PFSK-1 (cell line): ENCODE measurements around the gene VDAC1.

Experiments used
- FOXP2 ChIP-seq: optimal IDR thresholded peaks from 2 replicates; pipeline ENCODE3; 2011; ENCODE audit warnings: borderline replicate concordance, control low read depth, inconsistent platforms; ENCODE audit not compliant: insufficient read depth; ENCODE audit errors: extremely low read length, extremely low read depth
- POLR2AphosphoS5 ChIP-seq: IDR thresholded peaks from 2 replicates; pipeline ENCODE4 v1.6.1; 2012; ENCODE audit warnings: low read depth, mild to moderate bottlenecking, control low read depth, low read length, moderate library complexity
- SIN3A ChIP-seq: IDR thresholded peaks from 2 replicates; pipeline ENCODE4 v1.6.1; 2012; ENCODE audit warnings: mild to moderate bottlenecking, low read length, moderate library complexity, borderline replicate concordance; ENCODE audit not compliant: insufficient read depth
- TAF1 ChIP-seq: IDR thresholded peaks from 2 replicates; pipeline ENCODE4 v1.6.1; 2012; ENCODE audit warnings: low read length, control low read depth, borderline replicate concordance; ENCODE audit not compliant: insufficient read depth
- TF ChIP-seq, protein P1 (sequence below), 2 experiments: IDR thresholded peaks; 2 replicates each; pipeline versions ENCODE4 v1.6.1 to v1.8.0; 2011 to 2012; ENCODE audit warnings: low read depth in 2 of 2, low read length in 2 of 2, control low read depth in 1 of 2, inconsistent platforms in 1 of 2, mild to moderate bottlenecking in 1 of 2, moderate library complexity in 1 of 2; ENCODE audit not compliant: insufficient read depth in 1 of 2

VDAC1 gene

DNA sequence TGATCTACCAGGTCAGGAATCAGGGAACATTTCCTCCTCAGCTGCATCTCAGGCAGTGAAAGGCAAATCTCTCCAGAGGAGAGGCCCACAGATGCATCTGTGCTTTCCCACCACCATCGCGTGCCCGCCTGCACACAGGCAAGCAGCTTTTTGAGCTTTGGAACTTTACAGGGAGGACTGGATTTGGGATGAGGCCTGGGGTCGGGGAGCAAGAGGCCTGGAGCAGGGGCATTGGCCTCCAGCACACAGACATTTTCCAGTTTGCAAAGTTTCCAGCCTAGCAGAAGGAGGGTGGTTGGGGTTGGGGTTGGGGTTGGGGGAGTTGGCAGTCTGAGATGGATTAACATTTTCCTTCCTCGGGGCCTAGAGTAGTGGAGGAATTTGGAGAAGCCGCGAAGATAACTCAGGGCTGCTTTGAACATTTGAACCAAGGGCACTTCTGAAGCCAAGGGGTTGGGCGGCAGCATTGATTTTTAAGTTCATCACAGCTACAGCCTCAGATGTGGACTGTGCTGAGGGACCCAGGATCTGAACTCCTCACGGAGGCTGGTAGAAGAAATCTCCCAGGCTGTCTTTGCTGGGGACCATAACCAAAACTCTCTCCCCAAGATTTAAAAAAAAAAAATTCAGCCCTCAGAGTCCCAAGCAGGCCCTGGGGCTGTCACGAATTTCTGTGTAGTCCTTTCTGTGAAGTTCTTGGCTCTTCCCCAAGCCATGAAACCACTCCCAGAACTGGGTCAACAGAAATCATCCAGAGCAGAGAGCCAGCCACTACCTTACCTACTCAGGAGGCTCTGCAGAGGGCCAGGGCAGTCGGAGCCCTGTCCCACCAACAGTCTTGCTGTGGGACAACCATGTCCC is 61.9 kb downstream of the VDAC1 start:
- TF ChIP-seq POLR2AphosphoS5 (no peak), TAF1 (no peak), FOXP2 (no peak), SIN3A (no peak)
- TF ChIP-seq, protein P1, sequence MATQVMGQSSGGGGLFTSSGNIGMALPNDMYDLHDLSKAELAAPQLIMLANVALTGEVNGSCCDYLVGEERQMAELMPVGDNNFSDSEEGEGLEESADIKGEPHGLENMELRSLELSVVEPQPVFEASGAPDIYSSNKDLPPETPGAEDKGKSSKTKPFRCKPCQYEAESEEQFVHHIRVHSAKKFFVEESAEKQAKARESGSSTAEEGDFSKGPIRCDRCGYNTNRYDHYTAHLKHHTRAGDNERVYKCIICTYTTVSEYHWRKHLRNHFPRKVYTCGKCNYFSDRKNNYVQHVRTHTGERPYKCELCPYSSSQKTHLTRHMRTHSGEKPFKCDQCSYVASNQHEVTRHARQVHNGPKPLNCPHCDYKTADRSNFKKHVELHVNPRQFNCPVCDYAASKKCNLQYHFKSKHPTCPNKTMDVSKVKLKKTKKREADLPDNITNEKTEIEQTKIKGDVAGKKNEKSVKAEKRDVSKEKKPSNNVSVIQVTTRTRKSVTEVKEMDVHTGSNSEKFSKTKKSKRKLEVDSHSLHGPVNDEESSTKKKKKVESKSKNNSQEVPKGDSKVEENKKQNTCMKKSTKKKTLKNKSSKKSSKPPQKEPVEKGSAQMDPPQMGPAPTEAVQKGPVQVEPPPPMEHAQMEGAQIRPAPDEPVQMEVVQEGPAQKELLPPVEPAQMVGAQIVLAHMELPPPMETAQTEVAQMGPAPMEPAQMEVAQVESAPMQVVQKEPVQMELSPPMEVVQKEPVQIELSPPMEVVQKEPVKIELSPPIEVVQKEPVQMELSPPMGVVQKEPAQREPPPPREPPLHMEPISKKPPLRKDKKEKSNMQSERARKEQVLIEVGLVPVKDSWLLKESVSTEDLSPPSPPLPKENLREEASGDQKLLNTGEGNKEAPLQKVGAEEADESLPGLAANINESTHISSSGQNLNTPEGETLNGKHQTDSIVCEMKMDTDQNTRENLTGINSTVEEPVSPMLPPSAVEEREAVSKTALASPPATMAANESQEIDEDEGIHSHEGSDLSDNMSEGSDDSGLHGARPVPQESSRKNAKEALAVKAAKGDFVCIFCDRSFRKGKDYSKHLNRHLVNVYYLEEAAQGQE (IDR thresholded peaks at IDR 0.05; ENCODE audit: insufficient read depth in 1 of 2, low read depth in 2 of 2, low read length in 2 of 2): no peak

DNA sequence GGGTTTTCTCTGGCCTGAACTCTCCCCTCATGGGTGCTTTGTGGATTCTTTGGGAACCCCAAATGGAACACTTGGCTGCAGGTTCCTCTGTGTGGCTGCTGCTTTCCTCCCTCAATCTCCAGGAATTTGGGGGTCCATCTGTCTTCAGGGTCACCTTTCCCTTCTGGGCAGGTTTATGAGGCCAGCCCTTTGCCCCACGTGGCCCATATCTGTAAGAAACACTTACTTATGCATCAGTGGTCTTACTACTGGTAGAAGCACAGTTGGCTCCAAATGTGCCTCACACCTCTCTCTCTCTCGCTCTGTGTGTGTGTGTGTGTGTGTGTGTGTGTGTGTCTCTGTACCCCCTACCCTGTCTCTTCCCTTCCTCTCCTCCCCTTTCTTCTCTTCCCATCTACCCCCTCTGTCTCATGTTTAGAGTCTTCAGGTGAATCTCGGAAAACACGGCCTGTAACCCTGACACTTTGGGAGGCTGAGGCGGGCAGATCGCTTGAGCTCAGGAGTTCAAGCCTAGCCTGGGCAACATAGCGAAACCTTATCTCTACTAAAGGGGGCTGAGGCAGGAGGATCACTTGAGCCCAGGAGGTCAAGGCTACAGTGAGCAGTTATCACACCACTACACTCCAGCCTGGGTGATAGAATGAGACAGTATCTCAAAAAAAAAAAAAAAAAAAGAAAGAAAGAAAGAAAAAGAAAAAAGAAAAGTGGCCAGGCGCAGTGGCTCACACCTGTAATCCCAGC is 63.1 kb downstream of the VDAC1 start:
- TF ChIP-seq, protein P1 (IDR thresholded peaks at IDR 0.05; ENCODE audit: insufficient read depth in 1 of 2, low read depth in 2 of 2, low read length in 2 of 2): no peak
- TF ChIP-seq SIN3A (no peak), POLR2AphosphoS5 (no peak), TAF1 (no peak), FOXP2 (no peak)

DNA sequence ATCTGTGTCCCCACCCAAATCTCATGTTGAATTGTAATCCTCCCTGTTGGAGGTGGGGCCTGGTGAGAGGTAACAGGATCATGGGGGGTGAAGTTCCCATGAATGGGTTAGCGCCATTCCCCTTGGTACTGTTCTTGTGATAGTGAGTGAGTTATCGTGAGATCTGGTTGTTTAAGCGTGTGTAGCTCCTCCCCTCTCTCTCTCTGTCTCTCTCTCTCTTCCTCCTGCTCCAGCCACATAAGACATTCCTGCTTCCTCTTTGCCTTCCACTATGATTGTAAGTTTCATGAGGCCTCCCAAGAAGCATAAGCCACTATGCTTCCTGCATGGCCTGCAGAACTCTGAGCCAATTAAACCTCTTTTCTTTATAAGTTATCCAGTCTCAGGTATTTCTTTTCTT is 65.1 kb downstream of the VDAC1 start:
- TF ChIP-seq SIN3A: no peak
- TF ChIP-seq FOXP2: no peak

DNA sequence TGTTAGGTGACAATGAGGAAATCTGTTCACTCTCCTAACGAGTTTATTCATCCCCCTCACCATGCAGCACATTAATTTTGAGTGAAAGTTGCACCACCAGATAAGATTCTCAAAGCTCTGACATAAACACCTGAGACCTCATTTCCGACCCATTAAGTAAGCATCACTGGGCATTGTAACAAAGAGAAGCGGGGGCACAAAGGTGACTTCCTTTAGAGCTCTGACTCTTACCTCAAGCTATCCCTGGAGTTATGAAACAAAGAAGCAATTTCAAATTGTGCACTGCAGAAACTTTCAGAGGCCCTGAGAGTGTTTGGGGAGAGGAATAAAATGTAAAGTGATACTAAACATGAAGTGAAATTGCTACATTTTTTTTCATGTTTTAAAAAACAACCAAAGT is 65.8 kb downstream of the VDAC1 start:
- TF ChIP-seq FOXP2 (no peak), TAF1 (no peak), SIN3A (no peak), POLR2AphosphoS5 (no peak)
- TF ChIP-seq, protein P1 (IDR thresholded peaks at IDR 0.05; ENCODE audit: insufficient read depth in 1 of 2, low read depth in 2 of 2, low read length in 2 of 2): no peak

DNA sequence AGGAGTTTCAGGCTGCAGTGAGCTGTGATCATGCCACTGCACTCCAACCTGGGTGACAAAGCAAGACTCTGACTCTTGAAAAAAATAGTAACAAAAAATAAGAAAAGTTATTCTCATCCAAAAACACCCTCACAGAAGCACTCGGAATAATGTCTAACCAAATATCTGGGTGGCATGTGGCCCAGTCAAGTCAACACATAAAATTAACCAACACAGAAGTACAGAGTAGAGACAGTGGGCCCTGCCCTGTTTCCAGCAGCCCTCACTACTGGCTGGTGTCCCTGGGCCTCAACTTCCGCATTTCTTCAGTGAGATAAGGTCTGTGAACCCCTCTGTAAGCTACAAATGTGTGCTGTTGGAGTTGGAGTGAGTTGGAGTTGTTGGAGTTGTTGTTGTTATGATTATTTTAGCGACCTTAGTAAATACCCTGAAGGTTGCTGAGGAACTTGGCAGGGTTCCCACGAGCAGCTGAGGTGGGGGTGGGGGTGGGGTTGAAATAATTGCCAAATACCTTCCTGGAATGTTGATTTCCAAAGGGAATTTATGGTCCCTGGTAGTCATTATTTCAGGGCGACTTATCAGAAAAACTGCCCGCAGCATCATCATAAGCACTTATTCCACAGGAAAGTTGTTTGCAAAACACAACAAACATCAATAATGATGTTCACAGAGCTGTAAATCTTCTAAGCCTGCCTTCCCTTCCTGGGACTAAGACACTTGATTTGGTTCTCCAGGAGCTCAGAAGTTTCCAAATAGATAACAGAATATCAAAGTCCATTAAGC is 66.5 kb downstream of the VDAC1 start:
- TF ChIP-seq, protein P1 (IDR thresholded peaks at IDR 0.05; ENCODE audit: insufficient read depth in 1 of 2, low read depth in 2 of 2, low read length in 2 of 2): no peak
- no peak for TF ChIP-seq FOXP2
- no peak for TF ChIP-seq POLR2AphosphoS5
- no peak for TF ChIP-seq TAF1
- no peak for TF ChIP-seq SIN3A
